Esophagus (tissue), 2 donors: ENCODE results near the gene PDE6C. TPM values are rescaled to one million over a fixed set of nuclear protein-coding genes. Genes with fewer than 3 reads are reported as not detected.
A peak's percentile ranks its signal among the peaks of the same experiment; 100 is the strongest.

Experiments used
- H3K27ac ChIP-seq, 2 donors: one replicate each; pipeline ENCODE4 v1.5.1; 2013; ENCODE audit warnings: low read depth in 2 of 2, mild to moderate bottlenecking in 2 of 2, inconsistent platforms in 1 of 2, low read length in 1 of 2, moderate library complexity in 1 of 2
- H3K27me3 ChIP-seq, 2 donors: one replicate each; pipeline ENCODE4 v1.6.1; 2013; ENCODE audit warnings: low read length in 2 of 2, control low read depth in 1 of 2, mild to moderate bottlenecking in 1 of 2; ENCODE audit not compliant: insufficient read depth in 2 of 2, control insufficient read depth in 1 of 2
- H3K36me3 ChIP-seq, 2 donors: one replicate each; pipeline ENCODE4 v1.6.1; 2013; ENCODE audit warnings: low read length in 1 of 2; ENCODE audit not compliant: control insufficient read depth in 2 of 2, insufficient read depth in 2 of 2
- H3K4me1 ChIP-seq, 2 donors: one replicate each; pipeline ENCODE4 v1.6.1; 2013; ENCODE audit warnings: low read length in 1 of 2; ENCODE audit not compliant: control insufficient read depth in 2 of 2, insufficient read depth in 2 of 2
- H3K4me3 ChIP-seq, 2 donors: one replicate each; pipeline ENCODE4 v1.5.1; 2013; ENCODE audit warnings: low read length in 2 of 2, mild to moderate bottlenecking in 2 of 2, low read depth in 1 of 2, moderate library complexity in 1 of 2
- H3K9me3 ChIP-seq, 2 donors: one replicate each; pipeline ENCODE4 v1.6.1; 2013; ENCODE audit warnings: mild to moderate bottlenecking in 2 of 2, low read depth in 1 of 2, low read length in 1 of 2, moderate library complexity in 1 of 2; ENCODE audit not compliant: control insufficient read depth in 2 of 2, insufficient read depth in 1 of 2
- WGBS, 2 donors: extraction: QIAGEN DNeasy Blood & Tissue Kit; methylation state at CpG; one replicate each; pipeline ENCODE4 v1.1.7; 2013; 5-methylcytosine and 5-hydroxymethylcytosine counted together
- polyA plus RNA-seq, 2 donors: library from polyadenylated mRNA; stranded (reverse); fragments of 200-250 nt; gene quantifications; one replicate each; pipeline ENCODE4 v1.2.3, GENCODE V29; 2013
- donor health status: healthy with polysubstance abuse.
- donor health status: Bipolar disorder and iron deficiency.

PDE6C gene
- polyA plus RNA-seq, 2 donors, result not detected

GRCh38 chr10:93600446-93601145 lies 11.7 kb upstream of the PDE6C start:
- no peak overlapping the region for H3K27ac ChIP-seq
- peaks cover 3 to 5% of the 10 kb centered on the region in 2 donors for H3K4me1 ChIP-seq
- no peaks in the 10 kb centered on the region for H3K36me3 ChIP-seq
- peaks cover 10% of the 10 kb centered on the region in 2 donors for H3K27me3 ChIP-seq
- peak overlapping the region in 1 of 2 donors; percentile 26 for H3K4me3 ChIP-seq
- H3K9me3 ChIP-seq, result peaks cover 0 to under 1% of the 10 kb centered on the region in 2 donors
- WGBS, 2 donors, result 11 to 14% methylated on average over 53 to 60 of the region's 60 CpGs

- H3K27me3 ChIP-seq, result peaks cover 10% of the 10 kb centered on the region in 2 donors
- no peak within 1 kb of the TSS for H3K27ac ChIP-seq
Observed at GRCh38 chr10:93601146-93601773, 11.1 kb upstream of the PDE6C start, which contains the start of gene RBP4. Gene RBP4 (minus strand): TSS chr10:93601235. CDS start chr10:93601028, 207 bp downstream.

GRCh38 chr10:93601774-93602162 lies 10.6 kb upstream of the PDE6C start:
- WGBS, 2 donors, result 12 to 21% methylated on average over 7 of the region's 7 CpGs
- peaks cover 10% of the 10 kb centered on the region in 2 donors for H3K27me3 ChIP-seq
- H3K4me1 ChIP-seq, result peaks cover 3 to 5% of the 10 kb centered on the region in 2 donors
- H3K4me3 ChIP-seq, result no peak overlapping the region
- no peaks in the 10 kb centered on the region for H3K36me3 ChIP-seq
- no peak overlapping the region for H3K27ac ChIP-seq
- H3K9me3 ChIP-seq, result no peaks in the 10 kb centered on the region

More at GRCh38 chr10:93601146-93601773, 11.1 kb upstream of the PDE6C start, which contains the start of gene RBP4:
- H3K4me1 ChIP-seq, result peaks cover 3 to 5% of the 10 kb centered on the region in 2 donors
- no peaks in the 10 kb centered on the region for H3K36me3 ChIP-seq
- WGBS, 2 donors, result 3 to 4% methylated on average over 41 to 63 of the region's 63 CpGs
- no peaks in the 10 kb centered on the region for H3K9me3 ChIP-seq
- H3K4me3 ChIP-seq, result peak within 1 kb of the TSS; percentile 9 to 26

GRCh38 chr10:93603023-93603422 lies 9.3 kb upstream of the PDE6C start:
- no peak overlapping the region for H3K27ac ChIP-seq
- peaks cover 3 to 5% of the 10 kb centered on the region in 2 donors for H3K4me1 ChIP-seq
- no peak overlapping the region for H3K4me3 ChIP-seq
- WGBS, 2 donors, result 86 to 89% methylated on average over 2 of the region's 2 CpGs
- H3K27me3 ChIP-seq, result peaks cover 10% of the 10 kb centered on the region in 2 donors
- peaks cover 0 to 3% of the 10 kb centered on the region in 2 donors for H3K9me3 ChIP-seq
- H3K36me3 ChIP-seq, result no peaks in the 10 kb centered on the region

GRCh38 chr10:93604146-93604545 lies 8.2 kb upstream of the PDE6C start:
- Histone ChIP-seq H3K4me3 (no peak overlapping the region), H3K27me3 (peaks cover 10% of the 10 kb centered on the region in 2 donors), H3K27ac (no peak overlapping the region), H3K36me3 (no peaks in the 10 kb centered on the region), H3K4me1 (peaks cover 3 to 5% of the 10 kb centered on the region in 2 donors), H3K9me3 (peaks cover 0 to 3% of the 10 kb centered on the region in 2 donors)
- 15 to 20% methylated on average over 2 of the region's 2 CpGs for WGBS, 2 donors

- 88 to 90% methylated on average over 3 of the region's 3 CpGs for WGBS, 2 donors
- peaks cover 0 to 3% of the 10 kb centered on the region in 2 donors for H3K9me3 ChIP-seq
- no peaks in the 10 kb centered on the region for H3K27me3 ChIP-seq
- no peaks in the 10 kb centered on the region for H3K4me1 ChIP-seq
- no peaks in the 10 kb centered on the region for H3K36me3 ChIP-seq
- H3K27ac ChIP-seq, result no peak overlapping the region
- no peak overlapping the region for H3K4me3 ChIP-seq
Observed at GRCh38 chr10:93608421-93608820, 3.9 kb upstream of the PDE6C start.

GRCh38 chr10:93613126-93613525 lies 789 bp downstream of the PDE6C start:
- WGBS, 2 donors, result 79 to 83% methylated on average over 3 of the region's 3 CpGs
- H3K4me1 ChIP-seq, result no peaks in the 10 kb centered on the region
- no peak overlapping the region for H3K27ac ChIP-seq
- H3K36me3 ChIP-seq, result no peaks in the 10 kb centered on the region
- H3K9me3 ChIP-seq, result no peaks in the 10 kb centered on the region
- H3K27me3 ChIP-seq, result no peaks in the 10 kb centered on the region
- H3K4me3 ChIP-seq, result no peak overlapping the region

GRCh38 chr10:93614101-93614825 lies 1.9 kb downstream of the PDE6C start:
- whole genome bisulfite sequencing, 2 donors, result 73 to 78% methylated on average over 7 of the region's 7 CpGs
- H3K9me3 ChIP-seq, result no peaks in the 10 kb centered on the region

GRCh38 chr10:93615576-93616235 lies 3.4 kb downstream of the PDE6C start:
- Histone ChIP-seq H3K27ac (no peak overlapping the region), H3K9me3 (no peaks in the 10 kb centered on the region), H3K36me3 (no peaks in the 10 kb centered on the region), H3K27me3 (no peaks in the 10 kb centered on the region), H3K4me3 (no peak overlapping the region), H3K4me1 (no peaks in the 10 kb centered on the region)
- WGBS, 2 donors, result 69 to 72% methylated on average over 9 of the region's 9 CpGs

More at GRCh38 chr10:93614101-93614825, 1.9 kb downstream of the PDE6C start:
- Histone ChIP-seq H3K4me1 (no peaks in the 10 kb centered on the region), H3K36me3 (no peaks in the 10 kb centered on the region), H3K4me3 (no peak overlapping the region), H3K27ac (no peak overlapping the region), H3K27me3 (no peaks in the 10 kb centered on the region)
